CD1c-positive myeloid dendritic cell (primary cell): ENCODE results near the gene SFPQ.
"Not testable (repeated sequence)": the region's sequence is repeated elsewhere in the genome, so short reads cannot be mapped to it uniquely, and the experiment has no call there.

Source experiments
- DNase-seq: peaks from one replicate; pipeline ENCODE4 v3.0.0-alpha.2; 2016; ENCODE audit errors: extremely low spot score

SFPQ gene

GRCh38 chr1:35192853-35193664, at the start of gene SFPQ:
Gene SFPQ, minus strand, starts transcription at chr1:35193145. Its CDS starts 96 bp downstream, at chr1:35193049.
- peak; percentile 99 for DNase-seq

GRCh38 chr1:35236772-35237171, 43.8 kb upstream of the SFPQ start:
- not testable (repeated sequence) for DNase-seq

GRCh38 chr1:35231287-35231686, 38.3 kb upstream of the SFPQ start:
- no peak for DNase-seq

GRCh38 chr1:35229587-35230360, 36.8 kb upstream of the SFPQ start:
- DNase-seq = no peak

- no peak for DNase-seq
These were observed 33.6 kb upstream of the SFPQ start for GRCh38 chr1:35226546-35226945.

GRCh38 chr1:35223084-35223630, 30.2 kb upstream of the SFPQ start:
- no peak for DNase-seq

GRCh38 chr1:35222322-35223083, 29.6 kb upstream of the SFPQ start:
- DNase-seq = no peak

- no peak for DNase-seq
These were observed 28.0 kb upstream of the SFPQ start for GRCh38 chr1:35220976-35221375.

GRCh38 chr1:35215346-35215745, 22.4 kb upstream of the SFPQ start:
- no peak for DNase-seq

- no peak for DNase-seq
These were observed 18.1 kb upstream of the SFPQ start for GRCh38 chr1:35211120-35211414.

GRCh38 chr1:35210321-35211119, 17.6 kb upstream of the SFPQ start:
- no peak for DNase-seq

- no peak for DNase-seq
These were observed 10.3 kb upstream of the SFPQ start for GRCh38 chr1:35203295-35203694.

GRCh38 chr1:35202048-35202719, 9.2 kb upstream of the SFPQ start:
- peak; percentile 81 for DNase-seq

GRCh38 chr1:35201631-35202030, 8.7 kb upstream of the SFPQ start:
- DNase-seq = no peak

GRCh38 chr1:35192056-35192852, 691 bp downstream of the SFPQ start:
- peak; percentile 97 for DNase-seq

GRCh38 chr1:35191429-35192055, 1.4 kb downstream of the SFPQ start:
- no peak for DNase-seq

- no peak for DNase-seq
These were observed 2.2 kb downstream of the SFPQ start for GRCh38 chr1:35190784-35191183.

GRCh38 chr1:35188578-35189392, 4.2 kb downstream of the SFPQ start:
- DNase-seq = no peak
